Mammary epithelial cell (primary cell): Measurements from ENCODE around the gene KRTAP4-12.
"Not testable (repeated sequence)": the region's sequence is repeated elsewhere in the genome, so short reads cannot be mapped to it uniquely, and the experiment has no call there.

Experiments used
- EZH2 ChIP-seq: IDR thresholded peaks from 2 replicates; pipeline ENCODE4 v1.6.1; 2012; ENCODE audit warnings: low read length, inconsistent platforms, borderline replicate concordance
- TF ChIP-seq, protein P1 (sequence below), 2 donors: IDR thresholded peaks in 1 of 2; conservative IDR thresholded peaks in 1 of 2; 2 replicates each; pipeline ENCODE4 v1.5.1; 2011 to 2012; ENCODE audit warnings: inconsistent platforms in 2 of 2, low read length in 2 of 2, mild to moderate bottlenecking in 2 of 2, control low read depth in 1 of 2, low read depth in 1 of 2; ENCODE audit not compliant: insufficient read depth in 1 of 2; ENCODE audit errors: extremely low read depth in 1 of 2

DNA sequence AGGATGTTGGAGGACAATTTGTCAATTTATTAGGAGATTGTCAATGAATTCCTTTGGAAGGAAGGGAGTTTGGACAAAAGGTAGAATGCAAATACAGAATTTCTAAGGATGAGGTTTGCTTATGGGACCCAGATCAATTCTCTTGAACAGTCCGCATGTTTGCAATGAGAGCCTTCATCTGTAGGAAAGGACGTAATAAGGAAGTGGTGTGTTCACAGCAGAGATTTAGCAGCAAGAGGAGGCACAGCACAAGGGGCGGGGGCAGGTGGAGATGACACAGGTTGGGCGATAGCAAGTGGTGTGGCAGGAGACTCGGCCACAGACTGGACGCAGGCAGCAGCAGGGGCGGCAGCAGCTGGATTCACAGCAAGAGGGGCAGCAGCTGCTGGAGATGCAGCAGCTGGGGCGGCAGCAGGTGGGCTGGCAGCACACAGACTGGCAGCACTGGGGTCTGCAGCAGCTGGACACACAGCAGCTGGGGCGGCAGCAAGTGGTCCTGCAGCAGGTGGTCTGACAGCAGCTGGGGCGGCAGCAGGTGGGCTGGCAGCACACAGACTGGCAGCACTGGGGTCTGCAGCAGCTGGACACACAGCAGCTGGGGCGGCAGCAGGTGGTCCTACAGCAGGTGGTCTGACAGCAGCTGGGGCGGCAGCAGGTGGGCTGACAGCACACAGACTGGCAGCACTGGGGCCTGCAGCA lies 541 bp downstream of the KRTAP4-12 start:
- TF ChIP-seq, protein P1, sequence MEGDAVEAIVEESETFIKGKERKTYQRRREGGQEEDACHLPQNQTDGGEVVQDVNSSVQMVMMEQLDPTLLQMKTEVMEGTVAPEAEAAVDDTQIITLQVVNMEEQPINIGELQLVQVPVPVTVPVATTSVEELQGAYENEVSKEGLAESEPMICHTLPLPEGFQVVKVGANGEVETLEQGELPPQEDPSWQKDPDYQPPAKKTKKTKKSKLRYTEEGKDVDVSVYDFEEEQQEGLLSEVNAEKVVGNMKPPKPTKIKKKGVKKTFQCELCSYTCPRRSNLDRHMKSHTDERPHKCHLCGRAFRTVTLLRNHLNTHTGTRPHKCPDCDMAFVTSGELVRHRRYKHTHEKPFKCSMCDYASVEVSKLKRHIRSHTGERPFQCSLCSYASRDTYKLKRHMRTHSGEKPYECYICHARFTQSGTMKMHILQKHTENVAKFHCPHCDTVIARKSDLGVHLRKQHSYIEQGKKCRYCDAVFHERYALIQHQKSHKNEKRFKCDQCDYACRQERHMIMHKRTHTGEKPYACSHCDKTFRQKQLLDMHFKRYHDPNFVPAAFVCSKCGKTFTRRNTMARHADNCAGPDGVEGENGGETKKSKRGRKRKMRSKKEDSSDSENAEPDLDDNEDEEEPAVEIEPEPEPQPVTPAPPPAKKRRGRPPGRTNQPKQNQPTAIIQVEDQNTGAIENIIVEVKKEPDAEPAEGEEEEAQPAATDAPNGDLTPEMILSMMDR (conservative IDR thresholded peaks at IDR 0.05 in 1 of 2, IDR thresholded peaks at IDR 0.05 in 1 of 2; ENCODE audit: extremely low read depth in 1 of 2, insufficient read depth in 1 of 2, low read depth in 1 of 2, low read length in 2 of 2): not testable (repeated sequence)
- TF ChIP-seq EZH2: not testable (repeated sequence)
